NCI-H82 treated with DMSO at 0.1 percent for 48 hours (cell line): ENCODE measurements around the gene GARRE1.
"Not testable (repeated sequence)": the region's sequence is repeated elsewhere in the genome, so short reads cannot be mapped to it uniquely, and the experiment has no call there.

Experiments
- DNase-seq: peaks from one replicate; lab custom pipeline; 2025; ENCODE audit not compliant: unreplicated experiment; lab: John Stamatoyannopoulos, UW

Gene GARRE1, protein sequence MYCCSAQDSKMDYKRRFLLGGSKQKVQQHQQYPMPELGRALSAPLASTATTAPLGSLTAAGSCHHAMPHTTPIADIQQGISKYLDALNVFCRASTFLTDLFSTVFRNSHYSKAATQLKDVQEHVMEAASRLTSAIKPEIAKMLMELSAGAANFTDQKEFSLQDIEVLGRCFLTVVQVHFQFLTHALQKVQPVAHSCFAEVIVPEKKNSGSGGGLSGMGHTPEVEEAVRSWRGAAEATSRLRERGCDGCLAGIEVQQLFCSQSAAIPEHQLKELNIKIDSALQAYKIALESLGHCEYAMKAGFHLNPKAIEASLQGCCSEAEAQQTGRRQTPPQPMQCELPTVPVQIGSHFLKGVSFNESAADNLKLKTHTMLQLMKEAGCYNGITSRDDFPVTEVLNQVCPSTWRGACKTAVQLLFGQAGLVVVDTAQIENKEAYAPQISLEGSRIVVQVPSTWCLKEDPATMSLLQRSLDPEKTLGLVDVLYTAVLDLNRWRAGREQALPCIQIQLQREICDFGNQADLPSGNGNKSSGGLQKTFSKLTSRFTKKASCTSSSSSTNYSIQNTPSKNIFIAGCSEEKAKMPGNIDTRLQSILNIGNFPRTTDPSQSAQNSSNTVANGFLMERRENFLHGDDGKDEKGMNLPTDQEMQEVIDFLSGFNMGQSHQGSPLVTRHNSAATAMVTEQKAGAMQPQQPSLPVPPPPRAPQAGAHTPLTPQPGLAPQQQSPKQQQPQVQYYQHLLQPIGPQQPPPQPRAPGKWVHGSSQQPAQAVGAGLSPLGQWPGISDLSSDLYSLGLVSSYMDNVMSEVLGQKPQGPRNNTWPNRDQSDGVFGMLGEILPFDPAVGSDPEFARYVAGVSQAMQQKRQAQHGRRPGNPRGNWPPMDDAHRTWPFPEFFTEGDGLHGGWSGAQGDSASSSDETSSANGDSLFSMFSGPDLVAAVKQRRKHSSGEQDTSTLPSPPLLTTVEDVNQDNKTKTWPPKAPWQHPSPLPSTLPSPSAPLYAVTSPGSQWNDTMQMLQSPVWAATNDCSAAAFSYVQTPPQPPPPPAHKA (N-terminal part only)

DNA sequence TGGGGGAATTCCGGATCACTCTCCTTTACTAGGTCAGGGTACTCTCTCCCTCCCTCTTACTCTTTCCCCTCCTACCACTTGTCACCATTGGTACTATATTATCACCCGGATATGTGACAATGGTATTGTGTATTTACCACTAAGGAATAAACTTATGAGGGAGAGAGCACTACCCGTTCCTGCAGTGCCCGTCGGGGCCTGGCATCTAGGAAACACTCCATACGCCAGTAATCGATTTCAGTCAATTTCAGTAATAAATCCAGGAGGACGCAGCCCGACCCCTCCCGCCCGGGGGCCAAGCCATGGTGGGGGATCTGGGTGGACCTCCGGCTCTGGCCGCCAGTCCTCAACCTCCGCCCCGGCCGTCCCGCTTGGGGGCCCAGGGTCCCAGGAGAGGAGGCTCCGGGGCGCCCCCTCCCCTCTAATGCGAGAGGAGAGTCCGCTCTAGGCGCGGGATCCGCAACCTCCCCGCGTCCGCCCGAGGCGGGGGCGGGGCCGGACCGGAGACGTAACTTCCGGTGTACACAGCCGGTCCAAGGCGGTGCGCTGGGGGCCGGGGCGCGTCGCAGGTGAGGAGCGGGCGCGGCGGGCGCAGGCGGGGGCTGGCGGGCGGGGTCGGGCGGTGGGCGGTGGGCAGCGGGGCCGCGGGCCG is at the start of gene GARRE1:
TSS of gene GARRE1 (plus strand) at position 509 of the 652 bp plus-strand sequence. CDS start 45,920 bp downstream, outside the sequence.
- peak; percentile 21 for DNase-seq

- DNase-seq, result not testable (repeated sequence)
These were observed 49.0 kb upstream of the GARRE1 start for GRCh38 chr19:34205324-34205723.

GRCh38 chr19:34208291-34208884 is 46.0 kb upstream of the GARRE1 start:
- no peak for DNase-seq

DNA sequence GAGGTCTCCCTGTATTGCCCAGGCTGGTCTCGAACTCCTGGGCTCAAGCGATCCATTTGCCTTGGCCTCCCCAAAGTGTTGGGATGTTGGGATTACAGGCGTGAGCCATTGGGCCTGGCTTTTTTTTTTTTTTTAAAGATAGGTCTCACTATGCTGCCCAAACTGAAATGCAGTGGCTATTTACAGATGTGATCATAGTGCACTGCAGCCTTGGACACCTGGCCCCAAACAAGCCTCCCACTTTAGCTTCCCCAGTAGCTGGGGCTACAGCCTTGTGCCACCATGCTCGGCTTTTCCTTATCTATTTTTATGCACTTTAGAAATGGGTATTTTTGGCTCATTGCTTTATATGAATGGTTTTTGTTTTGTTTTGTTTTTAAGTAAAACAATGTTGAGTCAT is 44.6 kb upstream of the GARRE1 start:
- DNase-seq, result no peak

- DNase-seq, result no peak
These were observed 41.1 kb upstream of the GARRE1 start for GRCh38 chr19:34213283-34213682.

- no peak for DNase-seq
These were observed 40.3 kb upstream of the GARRE1 start for GRCh38 chr19:34214040-34214439.

- no peak for DNase-seq
These were observed 39.2 kb upstream of the GARRE1 start for GRCh38 chr19:34215006-34215665.

DNA sequence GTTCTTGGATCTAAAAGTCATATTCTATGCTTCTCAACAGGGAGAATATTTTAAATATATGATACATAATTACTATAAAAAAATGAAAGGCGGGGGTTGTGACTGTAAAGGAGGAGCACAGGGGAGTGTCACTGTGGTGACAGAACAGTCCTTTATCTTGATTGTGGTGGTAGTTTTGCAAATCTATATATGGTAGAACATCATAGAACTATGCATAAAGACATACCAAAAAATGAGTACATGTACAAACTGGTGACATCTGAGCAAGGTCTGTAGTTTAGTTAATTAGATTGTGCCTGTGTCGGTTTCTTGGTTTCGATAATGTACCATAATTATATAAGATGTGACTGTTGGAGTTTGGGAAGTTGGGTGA is 38.7 kb upstream of the GARRE1 start:
- DNase-seq, result no peak

- not testable (repeated sequence) for DNase-seq
These were observed 37.6 kb upstream of the GARRE1 start for GRCh38 chr19:34216745-34217219.

GRCh38 chr19:34217952-34218817 is 36.2 kb upstream of the GARRE1 start:
- no peak for DNase-seq

DNA sequence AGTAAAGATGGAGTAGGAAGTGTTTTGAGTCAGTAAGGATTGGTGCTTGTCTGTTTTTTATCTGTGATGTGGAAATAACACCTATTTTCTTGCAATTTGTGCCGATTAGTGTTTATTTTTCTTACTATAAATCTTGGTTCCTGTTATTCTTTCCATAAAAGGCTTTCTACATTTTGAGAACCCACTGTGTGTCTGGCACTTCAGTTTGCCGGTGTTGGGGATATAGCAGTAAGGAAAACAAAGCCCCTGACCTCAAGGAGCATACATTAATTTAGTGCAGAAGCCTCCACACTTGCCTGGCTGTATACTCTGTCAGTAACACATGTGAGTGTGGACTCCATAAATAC is 35.6 kb upstream of the GARRE1 start:
- DNase-seq, result no peak

DNA sequence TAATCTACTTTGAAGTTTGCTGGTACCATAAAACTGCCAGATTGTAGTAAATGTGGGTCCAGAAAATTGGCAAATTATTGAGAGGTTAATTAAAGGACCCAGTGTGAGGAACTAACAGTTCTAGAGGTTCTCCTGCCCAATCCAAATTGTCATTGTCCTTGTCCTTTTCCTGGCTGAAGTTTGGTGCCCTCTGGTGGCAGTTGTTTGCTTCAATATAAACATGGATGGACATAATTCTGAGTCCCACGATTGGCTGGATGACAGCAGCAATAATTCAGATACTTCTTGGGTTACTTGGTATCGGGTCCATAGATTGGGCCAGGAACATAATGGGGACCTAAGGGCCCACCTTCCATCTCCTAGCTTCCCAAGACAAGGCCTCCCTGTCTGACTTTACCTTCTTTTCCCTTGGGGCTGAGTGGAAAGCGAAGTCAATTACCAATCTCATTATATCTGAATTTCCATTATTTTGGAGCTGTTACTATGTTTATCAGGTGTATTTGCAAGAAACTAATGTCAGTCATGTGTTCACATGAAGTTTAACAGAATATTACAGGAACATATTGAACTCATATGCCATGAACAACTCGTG is 33.8 kb upstream of the GARRE1 start:
- peak; percentile 35 for DNase-seq

DNA sequence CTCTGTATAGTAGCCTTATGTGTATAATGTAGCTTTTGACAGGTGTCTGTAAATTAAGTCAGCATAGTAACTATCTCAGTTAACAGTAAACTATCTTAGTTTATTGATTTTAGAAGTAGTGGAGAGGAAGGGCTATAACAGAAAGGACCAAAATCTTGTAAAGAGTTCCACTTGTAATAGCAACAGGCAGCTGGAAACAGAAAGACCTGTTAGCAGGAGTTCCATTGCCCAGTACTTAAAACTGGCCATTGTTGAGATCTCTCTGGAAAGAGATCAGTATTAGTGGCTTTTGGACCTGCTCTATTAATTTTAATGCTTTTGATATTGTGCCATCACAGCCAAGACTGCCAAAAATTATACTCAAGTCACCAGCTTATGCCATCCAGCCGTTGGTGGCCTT is 32.0 kb upstream of the GARRE1 start:
- DNase-seq, result no peak

DNA sequence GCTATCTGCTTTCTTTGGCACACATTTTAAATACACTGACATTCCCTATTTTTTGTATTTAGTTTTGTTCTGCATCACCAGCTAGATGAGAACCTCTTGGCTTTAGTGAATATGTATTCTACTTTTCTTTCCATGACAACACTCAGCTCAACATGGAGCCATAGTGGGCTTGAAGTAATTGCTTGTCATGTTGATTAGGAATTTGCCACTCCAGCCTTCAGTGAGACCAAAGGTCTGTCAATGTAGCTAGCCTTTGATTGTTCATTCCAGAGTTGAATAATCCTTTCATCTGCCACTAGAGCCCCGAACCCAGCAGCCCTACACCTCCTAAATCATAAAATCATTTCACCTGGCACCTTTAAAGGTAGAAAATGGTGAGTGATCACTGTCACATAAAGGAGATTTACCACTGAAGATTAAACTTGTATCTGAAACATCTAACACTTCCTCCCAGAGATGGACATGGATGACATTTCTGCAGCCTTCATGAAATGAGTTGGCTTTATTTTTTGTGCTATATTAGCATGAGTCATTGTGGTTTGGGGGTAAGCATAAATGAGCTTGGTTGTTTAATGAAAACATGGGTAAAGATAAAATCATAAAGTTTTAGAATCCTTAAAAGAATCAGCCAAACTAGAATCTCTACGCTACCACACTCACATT is 29.2 kb upstream of the GARRE1 start:
- no peak for DNase-seq

- no peak for DNase-seq
These were observed 28.7 kb upstream of the GARRE1 start for GRCh38 chr19:34225659-34226015.

GRCh38 chr19:34226036-34226435 is 28.3 kb upstream of the GARRE1 start:
- no peak for DNase-seq

DNA sequence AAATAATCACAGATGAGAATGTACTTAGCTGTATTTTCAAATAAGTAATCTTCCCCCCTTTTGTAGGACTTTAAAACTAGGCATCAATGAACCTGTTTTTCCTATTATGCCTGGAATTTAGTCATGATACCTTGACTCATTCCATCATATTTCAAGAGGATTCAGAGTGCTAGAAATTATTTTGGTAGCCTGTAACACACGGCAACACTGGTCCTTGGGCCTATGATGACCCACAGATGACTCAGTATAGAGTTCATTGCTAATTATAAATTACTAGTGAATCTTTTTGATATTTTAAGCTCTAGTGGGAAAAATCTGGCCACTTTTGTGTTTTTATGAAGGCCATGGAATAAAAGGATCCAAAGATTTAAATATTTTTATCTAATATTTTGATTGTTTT is 26.0 kb upstream of the GARRE1 start:
- DNase-seq, result no peak

- DNase-seq, result no peak
These were observed 25.6 kb upstream of the GARRE1 start for GRCh38 chr19:34228762-34229161.
